CD4-positive, alpha-beta memory T cell (primary cell): ENCODE results near the gene ADCYAP1R1. TPM values are rescaled to one million over a fixed set of nuclear protein-coding genes. Genes with fewer than 3 reads are reported as not detected.

Experiments
- CTCF ChIA-PET: fragments of 350-600 bp; sonication (Branson Sonifier 250); formaldehyde crosslinking; loops from one replicate; lab custom pipeline; 2021; ENCODE audit warnings: inconsistent platforms; ENCODE audit not compliant: partially characterized antibody; lab: Charles Lee
- POLR2A ChIA-PET: fragments of 350-600 bp; sonication (Branson Sonifier 250); formaldehyde crosslinking; loops from one replicate; lab custom pipeline; 2021; ENCODE audit not compliant: partially characterized antibody; lab: Charles Lee
- DNase-seq, 5 donors: peaks; one replicate each; pipeline versions ENCODE4 v3.0.0 to v3.0.0-alpha.2; 2020 to 2022; ENCODE audit warnings: mixed read lengths in 1 of 5
- H3K27ac ChIP-seq: one replicate; pipeline ENCODE4 v1.7.0; 2013; ENCODE audit warnings: low read depth, low read length
- H3K27me3 ChIP-seq: 2 replicates; pipeline ENCODE4 v1.7.0; 2013; ENCODE audit warnings: mild to moderate bottlenecking, low read length, moderate library complexity; ENCODE audit not compliant: insufficient read depth
- H3K36me3 ChIP-seq: 2 replicates; pipeline ENCODE4 v1.7.0; 2013; ENCODE audit warnings: mild to moderate bottlenecking, low read length, moderate library complexity; ENCODE audit not compliant: insufficient read depth
- H3K4me1 ChIP-seq: 2 replicates; pipeline ENCODE4 v1.7.0; 2013; ENCODE audit warnings: mild to moderate bottlenecking, low read length, moderate library complexity; ENCODE audit not compliant: insufficient read depth
- H3K4me3 ChIP-seq, 2 donors: one replicate each; pipeline ENCODE4 v1.7.0; 2013; ENCODE audit warnings: low read length in 2 of 2, mild to moderate bottlenecking in 1 of 2
- H3K9me3 ChIP-seq, 2 donors: one replicate each; pipeline ENCODE4 v1.7.0; 2013; ENCODE audit warnings: low read length in 2 of 2, control low read depth in 1 of 2; ENCODE audit not compliant: control insufficient read depth in 1 of 2
- H3K27ac Mint-ChIP-seq, 7 donors: one replicate each; pipeline ENCODE4 v1.8.0; 2020 to 2021; ENCODE audit warnings: mixed read lengths in 7 of 7, mild to moderate bottlenecking in 6 of 7, inconsistent platforms in 3 of 7, moderate library complexity in 3 of 7
- H3K27me3 Mint-ChIP-seq, 2 donors: one replicate each; pipeline ENCODE4 v1.8.0; 2020 to 2021; ENCODE audit warnings: mixed read lengths in 2 of 2
- H3K36me3 Mint-ChIP-seq, 2 donors: one replicate each; pipeline ENCODE4 v1.8.0; 2020 to 2021; ENCODE audit warnings: mixed read lengths in 2 of 2, inconsistent platforms in 1 of 2, mild to moderate bottlenecking in 1 of 2
- H3K4me1 Mint-ChIP-seq, 4 donors: one replicate each; pipeline ENCODE4 v1.8.0; 2020 to 2021; ENCODE audit warnings: mixed read lengths in 4 of 4, mild to moderate bottlenecking in 1 of 4
- H3K4me3 Mint-ChIP-seq, 8 donors: one replicate each; pipeline ENCODE4 v1.8.0; 2020 to 2021; ENCODE audit warnings: mixed read lengths in 8 of 8, mild to moderate bottlenecking in 7 of 8, moderate library complexity in 6 of 8, inconsistent platforms in 3 of 8
- H3K9me3 Mint-ChIP-seq, 8 donors: one replicate each; pipeline ENCODE4 v1.8.0; 2020 to 2021; ENCODE audit warnings: mixed read lengths in 8 of 8, mild to moderate bottlenecking in 5 of 8, inconsistent platforms in 3 of 8, moderate library complexity in 1 of 8
- intact Hi-C: fragments of 100-400 bp; cut with micrococcal nuclease; formaldehyde crosslinking; loops from one replicate; pipeline ENCODE4 v1.15.1; 2023
- polyA plus RNA-seq, 2 donors: library from polyadenylated mRNA; unstranded; fragments of 300-500 nt; fragmentation: Illumina TruSeq; gene quantifications; one replicate each; pipeline ENCODE4 v1.2.3, GENCODE V29; 2021
- total RNA-seq, 2 experiments: library from RNA; stranded (reverse); gene quantifications; one replicate each; pipeline ENCODE4 v1.2.3, GENCODE V29; 2021

Gene ADCYAP1R1
- total and polyA plus RNA-seq, 4 experiments from 2014 or later, result not detected

DNA sequence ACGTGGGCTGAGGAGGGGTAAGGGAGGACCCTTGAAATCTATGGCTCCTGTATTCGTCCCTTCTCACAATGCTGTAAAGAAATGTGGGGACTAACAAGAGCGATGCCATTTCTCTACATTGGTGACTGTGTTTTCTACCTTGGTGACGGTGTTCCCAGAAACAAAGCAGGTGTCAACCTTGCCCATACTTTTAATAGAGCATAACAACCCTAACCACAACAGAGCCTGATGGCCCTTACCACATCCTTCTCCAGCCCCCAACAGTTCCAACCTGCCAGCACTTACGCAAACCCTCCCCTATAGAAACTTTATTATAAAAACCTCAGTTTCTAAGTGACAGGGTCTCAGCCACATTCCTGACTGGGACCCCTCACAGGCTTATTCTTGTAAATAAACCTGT is 28.2 kb upstream of the ADCYAP1R1 start:
- DNase-seq, result peak; percentile 32 to 77 (median 50)
- Mint-ChIP-seq H3K36me3 (no peaks in the 10 kb centered on the region), H3K27me3 (peaks cover 0 to 2% of the 10 kb centered on the region in 2 donors), H3K4me3 (peak overlapping the region in 3 of 8 donors; percentile 2 to 41 (median 6)), H3K27ac (peak overlapping the region; percentile 23 to 95 (median 76)), H3K9me3 (peaks cover 0 to 7% (median 2%) of the 10 kb centered on the region in 8 donors), H3K4me1 (peaks cover 21 to 53% (median 31%) of the 10 kb centered on the region in 4 donors)
- POLR2A ChIA-PET, result no interaction called here
- Histone ChIP-seq H3K4me3 (no peak overlapping the region), H3K9me3 (no peaks in the 10 kb centered on the region), H3K27me3 (no peaks in the 10 kb centered on the region), H3K4me1 (peaks cover 44% of the 10 kb centered on the region), H3K36me3 (no peaks in the 10 kb centered on the region), H3K27ac (no peak overlapping the region)
- intact Hi-C loops, result no loop called here
- CTCF ChIA-PET, result no interaction called here

DNA sequence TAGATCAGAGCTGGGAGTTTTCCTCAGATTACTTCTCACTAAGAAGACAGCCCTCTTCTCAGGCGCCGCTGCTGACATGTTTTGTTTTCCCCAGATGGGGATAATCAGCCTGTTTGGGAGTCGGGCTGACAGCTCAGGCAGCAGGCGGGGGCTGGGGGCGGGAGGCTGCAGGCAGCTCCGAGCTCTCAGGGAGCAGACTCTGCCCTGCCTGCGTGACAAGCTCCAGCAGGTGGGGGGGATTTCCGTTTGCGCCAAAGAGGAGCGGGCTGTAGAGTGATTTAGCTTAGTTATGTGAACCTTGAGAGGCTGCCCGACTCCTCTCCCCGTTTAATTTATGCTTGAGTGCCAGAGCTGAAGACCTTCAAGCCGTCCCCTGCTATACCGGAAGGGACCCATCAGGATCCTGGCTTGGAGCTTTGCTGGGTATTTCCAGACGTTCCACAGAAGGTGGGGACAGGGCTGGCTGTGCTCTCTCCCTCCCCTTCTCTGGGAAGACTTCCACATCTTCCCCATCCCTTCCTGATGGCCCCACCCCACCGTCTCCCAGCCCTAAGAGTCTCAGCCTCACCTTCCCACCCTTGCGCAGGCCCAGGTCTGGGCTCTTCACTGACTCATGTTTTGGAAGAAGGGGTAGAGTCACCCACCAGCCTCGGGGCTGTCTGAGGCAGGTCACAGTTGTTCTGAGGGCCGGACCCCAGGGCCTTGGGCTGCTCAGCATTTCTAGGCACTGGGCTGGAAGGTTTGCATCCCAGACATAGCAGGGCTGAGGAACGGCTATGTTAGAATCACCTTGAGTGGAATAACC is 24.7 kb upstream of the ADCYAP1R1 start:
- Mint-ChIP-seq H3K36me3 (no peaks in the 10 kb centered on the region), H3K9me3 (peaks cover 0 to 10% (median 3%) of the 10 kb centered on the region in 8 donors), H3K4me3 (no peak overlapping the region), H3K4me1 (peaks cover 17 to 32% (median 19%) of the 10 kb centered on the region in 4 donors), H3K27ac (no peak overlapping the region), H3K27me3 (peaks cover 0 to 2% of the 10 kb centered on the region in 2 donors)
- Histone ChIP-seq H3K27ac (no peak overlapping the region), H3K4me3 (no peak overlapping the region), H3K27me3 (no peaks in the 10 kb centered on the region), H3K9me3 (no peaks in the 10 kb centered on the region), H3K36me3 (no peaks in the 10 kb centered on the region), H3K4me1 (peaks cover 31% of the 10 kb centered on the region)
- DNase-seq, result no peak
- CTCF ChIA-PET, result interaction anchor here (1.5 kb wide), 1 partner anchor 44 kb away, joined by 7 read pairs; no protein-coding TSS in a partner anchor
- POLR2A ChIA-PET, result no interaction called here
- intact Hi-C loops, result no loop called here

DNA sequence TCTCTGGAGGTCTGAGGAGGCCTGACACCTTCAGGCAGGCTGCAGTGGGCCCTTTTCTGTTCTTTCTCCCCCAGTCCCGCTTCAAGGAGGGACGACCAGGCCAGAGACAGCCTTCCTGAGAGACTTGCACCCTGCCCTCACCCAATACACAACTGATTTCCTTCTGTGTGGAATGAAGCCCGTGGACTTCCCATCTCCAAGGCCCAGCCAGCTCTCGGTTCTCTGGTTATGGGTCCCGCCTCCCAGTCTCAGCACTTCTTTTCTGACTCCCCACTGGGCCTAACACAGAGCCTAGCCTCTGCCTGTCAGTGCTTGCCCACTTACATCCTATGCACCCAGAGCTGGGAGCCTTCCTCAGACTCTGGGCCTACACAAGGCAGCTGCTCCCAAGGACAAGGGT is 24.1 kb upstream of the ADCYAP1R1 start:
- no peak overlapping the region for H3K4me3 Mint-ChIP-seq
- Histone ChIP-seq H3K4me1 (peaks cover 25% of the 10 kb centered on the region), H3K9me3 (no peaks in the 10 kb centered on the region), H3K4me3 (no peak overlapping the region), H3K27ac (no peak overlapping the region), H3K27me3 (no peaks in the 10 kb centered on the region), H3K36me3 (no peaks in the 10 kb centered on the region)
- peaks cover 0 to 2% of the 10 kb centered on the region in 2 donors for H3K27me3 Mint-ChIP-seq
- DNase-seq, result no peak
- intact Hi-C loops, result no loop called here
- peaks cover 0 to 10% (median 3%) of the 10 kb centered on the region in 8 donors for H3K9me3 Mint-ChIP-seq
- peak overlapping the region in 1 of 7 donors; percentile 72 for H3K27ac Mint-ChIP-seq
- ChIA-PET POLR2A (no interaction called here), CTCF (no interaction called here)
- H3K4me1 Mint-ChIP-seq, result peaks cover 13 to 32% (median 16%) of the 10 kb centered on the region in 4 donors
- H3K36me3 Mint-ChIP-seq, result no peaks in the 10 kb centered on the region

DNA sequence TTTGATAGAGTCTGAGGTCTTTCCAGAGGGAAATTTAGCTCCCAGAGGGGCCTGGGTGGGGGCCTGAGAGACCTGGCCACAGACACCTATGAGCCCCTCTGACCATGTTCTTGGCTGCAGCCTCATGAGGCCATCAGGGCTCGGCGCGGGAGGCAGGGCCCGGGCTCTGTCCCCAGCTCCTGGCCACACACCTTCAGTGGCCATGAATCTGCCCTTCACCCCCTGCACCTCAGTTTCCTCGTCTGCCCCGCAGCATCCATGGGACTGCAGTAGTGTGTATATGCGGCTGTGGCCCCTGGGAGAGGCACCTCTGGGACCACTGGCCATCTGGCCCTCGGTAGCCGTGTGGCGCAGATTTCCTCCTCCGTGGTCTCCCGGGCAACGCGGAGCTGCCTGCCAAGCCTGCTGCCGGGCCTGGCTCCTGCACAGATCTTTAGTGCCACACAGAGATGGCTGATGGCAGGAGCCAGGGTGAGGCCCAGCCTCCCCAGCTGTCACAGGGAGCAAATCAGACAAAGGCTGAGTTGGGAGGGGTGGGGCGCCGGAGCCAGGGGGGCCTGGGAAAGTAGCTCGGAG is 23.6 kb upstream of the ADCYAP1R1 start:
- no peak for DNase-seq
- no peak overlapping the region for H3K4me3 ChIP-seq
- Mint-ChIP-seq H3K27ac (no peak overlapping the region), H3K27me3 (peaks cover 0 to 2% of the 10 kb centered on the region in 2 donors), H3K36me3 (no peaks in the 10 kb centered on the region), H3K9me3 (peaks cover 0 to 10% (median 3%) of the 10 kb centered on the region in 8 donors), H3K4me1 (peaks cover 8 to 28% (median 11%) of the 10 kb centered on the region in 4 donors), H3K4me3 (no peak overlapping the region)
- no peak overlapping the region for H3K27ac ChIP-seq
- H3K27me3 ChIP-seq, result no peaks in the 10 kb centered on the region
- CTCF ChIA-PET, result no interaction called here
- peaks cover 20% of the 10 kb centered on the region for H3K4me1 ChIP-seq
- no peaks in the 10 kb centered on the region for H3K9me3 ChIP-seq
- intact Hi-C loops, result no loop called here
- H3K36me3 ChIP-seq, result no peaks in the 10 kb centered on the region
- POLR2A ChIA-PET, result interaction anchor here (0.8 kb wide), 1 partner anchor 25 kb away, joined by 3 read pairs; no protein-coding TSS in a partner anchor

DNA sequence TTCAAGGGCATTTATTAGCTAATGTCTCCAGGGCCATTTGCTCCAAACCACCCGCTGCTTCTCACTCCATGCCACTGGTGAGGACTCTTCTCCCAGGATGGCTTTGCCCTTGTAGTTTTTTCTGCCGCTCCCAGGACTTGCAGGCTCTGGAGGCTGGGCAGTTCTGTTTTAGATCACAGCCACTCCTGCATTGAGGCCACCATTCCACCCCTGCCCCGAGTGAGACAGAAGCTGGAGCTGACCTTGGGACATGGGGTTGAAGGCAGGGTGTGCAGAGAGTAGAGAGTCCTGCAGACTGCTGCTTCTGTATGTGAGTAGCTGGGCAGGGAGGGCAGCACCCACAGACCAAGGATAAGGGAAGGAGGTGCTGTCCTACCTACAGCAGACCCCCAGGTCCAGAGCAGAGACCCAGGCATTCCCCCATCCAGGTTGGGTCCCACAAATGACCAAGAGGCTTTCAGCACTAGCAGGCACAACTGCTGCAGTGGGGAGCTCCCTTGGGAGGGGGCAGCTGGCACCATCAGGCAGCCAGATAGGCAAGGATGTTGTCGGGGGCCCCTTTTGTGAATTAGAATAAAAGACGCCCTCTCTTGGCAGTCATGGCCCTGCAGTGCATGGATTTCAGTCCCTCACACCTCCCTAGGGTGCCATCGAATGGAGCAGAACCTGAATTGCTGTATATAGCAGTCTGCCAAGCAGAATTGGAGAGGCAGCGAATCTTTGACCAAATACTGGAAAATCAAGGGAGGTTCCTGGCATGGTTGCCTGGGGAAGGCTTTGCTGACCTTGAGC is 22.7 kb upstream of the ADCYAP1R1 start:
- Histone ChIP-seq H3K9me3 (no peaks in the 10 kb centered on the region), H3K4me3 (no peak overlapping the region), H3K27ac (no peak overlapping the region), H3K27me3 (no peaks in the 10 kb centered on the region), H3K4me1 (peaks cover 10% of the 10 kb centered on the region), H3K36me3 (no peaks in the 10 kb centered on the region)
- Mint-ChIP-seq H3K36me3 (no peaks in the 10 kb centered on the region), H3K27me3 (peaks cover 0 to 2% of the 10 kb centered on the region in 2 donors), H3K9me3 (peaks cover 0 to 7% (median 0%) of the 10 kb centered on the region in 8 donors), H3K4me1 (peaks cover 2 to 18% (median 4%) of the 10 kb centered on the region in 4 donors), H3K4me3 (no peak overlapping the region), H3K27ac (no peak overlapping the region)
- POLR2A ChIA-PET, result interaction anchor here (0.8 kb wide), 1 partner anchor 24 kb away, joined by 3 read pairs; no protein-coding TSS in a partner anchor
- CTCF ChIA-PET, result no interaction called here
- intact Hi-C loops, result no loop called here
- no peak for DNase-seq

DNA sequence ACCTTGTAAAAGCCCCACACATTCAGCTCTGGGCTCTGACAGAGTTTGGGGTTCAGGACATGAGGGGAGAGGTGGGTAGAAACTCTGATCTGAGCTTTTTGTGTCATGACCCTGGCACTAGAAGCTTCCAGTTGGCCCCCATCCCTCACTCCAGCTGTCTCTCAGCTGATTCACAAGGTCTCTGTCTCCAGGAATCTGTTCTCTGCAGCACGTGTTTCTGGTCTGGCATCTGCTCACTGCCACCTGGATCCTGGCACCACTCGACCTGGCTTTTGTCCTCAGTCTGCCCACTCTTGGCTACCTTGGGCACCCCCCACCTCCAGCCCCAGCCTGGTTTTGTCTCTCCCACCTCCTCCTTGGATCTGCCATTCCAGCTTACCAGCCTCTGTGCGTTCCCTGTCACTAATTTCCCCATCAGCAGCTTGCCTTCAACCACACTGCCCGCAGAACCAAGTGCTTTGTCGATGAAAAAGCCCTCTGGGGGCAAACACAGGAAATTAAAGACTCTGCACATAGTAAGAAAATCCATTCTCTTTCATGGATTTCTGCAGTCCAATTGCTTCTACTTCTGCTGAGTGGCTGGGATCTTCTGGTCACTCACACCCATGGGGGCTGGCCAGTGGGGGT is 18.3 kb upstream of the ADCYAP1R1 start:
- CTCF ChIA-PET, result interaction anchor here (1.1 to 1.2 kb wide), 2 partner anchors 27 to 99 kb away, joined by 3 read pairs; no protein-coding TSS in a partner anchor
- POLR2A ChIA-PET, result no interaction called here
- Mint-ChIP-seq H3K4me3 (no peak overlapping the region), H3K9me3 (peaks cover 0 to 7% (median 0%) of the 10 kb centered on the region in 8 donors), H3K4me1 (peaks cover 0 to 4% (median 0%) of the 10 kb centered on the region in 4 donors), H3K27me3 (peaks cover 2 to 3% of the 10 kb centered on the region in 2 donors), H3K36me3 (no peaks in the 10 kb centered on the region), H3K27ac (no peak overlapping the region)
- DNase-seq, result no peak
- intact Hi-C loops, result no loop called here
- Histone ChIP-seq H3K4me3 (no peak overlapping the region), H3K36me3 (no peaks in the 10 kb centered on the region), H3K9me3 (no peaks in the 10 kb centered on the region), H3K27ac (no peak overlapping the region), H3K4me1 (no peaks in the 10 kb centered on the region), H3K27me3 (no peaks in the 10 kb centered on the region)
